ENCODE measurements around the gene LXN.

The LXN gene

GRCh38 chr3:158651192-158651591 lies 21.3 kb downstream of the LXN start:
- DNase-seq, result no peak
- H3K9me3 Mint-ChIP-seq, result no peaks in the 10 kb centered on the region
- no peak overlapping the region for H3K27ac Mint-ChIP-seq
- H3K4me3 Mint-ChIP-seq, result no peak overlapping the region
- no peaks in the 10 kb centered on the region for H3K27me3 Mint-ChIP-seq (ENCODE audit: low read depth, poor library complexity)
- H3K36me3 Mint-ChIP-seq (ENCODE audit: low read depth), result peaks cover 38% of the 10 kb centered on the region
- peaks cover 3% of the 10 kb centered on the region for H3K4me1 Mint-ChIP-seq
- TF ChIP-seq, protein P1, sequence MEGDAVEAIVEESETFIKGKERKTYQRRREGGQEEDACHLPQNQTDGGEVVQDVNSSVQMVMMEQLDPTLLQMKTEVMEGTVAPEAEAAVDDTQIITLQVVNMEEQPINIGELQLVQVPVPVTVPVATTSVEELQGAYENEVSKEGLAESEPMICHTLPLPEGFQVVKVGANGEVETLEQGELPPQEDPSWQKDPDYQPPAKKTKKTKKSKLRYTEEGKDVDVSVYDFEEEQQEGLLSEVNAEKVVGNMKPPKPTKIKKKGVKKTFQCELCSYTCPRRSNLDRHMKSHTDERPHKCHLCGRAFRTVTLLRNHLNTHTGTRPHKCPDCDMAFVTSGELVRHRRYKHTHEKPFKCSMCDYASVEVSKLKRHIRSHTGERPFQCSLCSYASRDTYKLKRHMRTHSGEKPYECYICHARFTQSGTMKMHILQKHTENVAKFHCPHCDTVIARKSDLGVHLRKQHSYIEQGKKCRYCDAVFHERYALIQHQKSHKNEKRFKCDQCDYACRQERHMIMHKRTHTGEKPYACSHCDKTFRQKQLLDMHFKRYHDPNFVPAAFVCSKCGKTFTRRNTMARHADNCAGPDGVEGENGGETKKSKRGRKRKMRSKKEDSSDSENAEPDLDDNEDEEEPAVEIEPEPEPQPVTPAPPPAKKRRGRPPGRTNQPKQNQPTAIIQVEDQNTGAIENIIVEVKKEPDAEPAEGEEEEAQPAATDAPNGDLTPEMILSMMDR (IDR thresholded peaks at IDR 0.05), result no peak

- H3K27ac Mint-ChIP-seq, result no peak overlapping the region
- no peaks in the 10 kb centered on the region for H3K27me3 Mint-ChIP-seq (ENCODE audit: low read depth, poor library complexity)
- H3K4me1 Mint-ChIP-seq, result peaks cover 17% of the 10 kb centered on the region
- DNase-seq, result no peak
- TF ChIP-seq, protein P1 (IDR thresholded peaks at IDR 0.05), result no peak
- H3K9me3 Mint-ChIP-seq, result no peaks in the 10 kb centered on the region
- peaks cover 34% of the 10 kb centered on the region for H3K36me3 Mint-ChIP-seq (ENCODE audit: low read depth)
- no peak overlapping the region for H3K4me3 Mint-ChIP-seq
Observed at GRCh38 chr3:158649791-158650190, 22.7 kb downstream of the LXN start.

- peaks cover 23% of the 10 kb centered on the region for H3K4me1 Mint-ChIP-seq
- TF ChIP-seq, protein P1 (IDR thresholded peaks at IDR 0.05), result peak; percentile 89
- peak within 1 kb of the TSS; percentile 97 for H3K4me3 Mint-ChIP-seq
- H3K9me3 Mint-ChIP-seq, result peaks cover 7% of the 10 kb centered on the region
- DNase-seq, result peak; percentile 84
- H3K27me3 Mint-ChIP-seq (ENCODE audit: low read depth, poor library complexity), result peaks cover 8% of the 10 kb centered on the region
- peak within 1 kb of the TSS; percentile 96 for H3K27ac Mint-ChIP-seq
- H3K36me3 Mint-ChIP-seq (ENCODE audit: low read depth), result peaks cover 22% of the 10 kb centered on the region
Observed at GRCh38 chr3:158644345-158644908, 28.0 kb downstream of the LXN start, which contains the start of gene GFM1. Gene GFM1, plus strand, starts transcription at chr3:158644527. Its CDS starts 108 bp downstream, at chr3:158644635.

DNA sequence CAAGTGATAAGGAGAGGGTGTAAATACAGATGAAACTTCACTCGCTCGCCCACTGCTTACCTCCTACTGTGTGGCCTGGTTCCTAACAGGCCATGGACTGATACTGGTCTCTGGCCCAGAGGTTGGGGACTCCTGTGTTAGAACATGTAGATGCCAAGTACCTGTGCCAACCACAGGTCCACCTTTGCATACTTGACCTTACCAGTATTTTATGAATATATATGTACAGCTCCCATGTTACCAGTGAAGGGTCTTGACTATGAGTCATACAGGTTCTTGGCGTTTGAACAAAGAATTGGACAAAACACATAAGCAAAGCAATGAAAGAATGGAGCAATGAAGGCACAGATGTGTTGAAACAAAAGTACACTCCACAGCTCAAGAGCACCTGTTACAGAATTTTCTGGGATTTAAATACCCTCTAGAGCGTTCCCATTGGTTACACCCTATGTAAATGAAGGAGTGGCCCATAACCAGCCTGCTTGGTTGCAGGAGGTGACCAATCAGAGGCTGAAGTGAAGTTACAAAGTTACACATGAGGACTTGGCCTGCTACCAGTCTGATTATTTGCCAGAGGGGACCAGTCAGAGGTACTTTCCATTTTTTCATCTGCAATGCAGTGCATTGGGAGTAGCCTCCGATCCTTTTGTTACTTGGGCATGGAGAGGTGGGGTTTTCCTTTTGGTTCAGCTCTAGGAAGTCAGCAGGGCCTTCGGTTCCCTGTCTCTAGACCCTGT lies 29.8 kb downstream of the LXN start:
- Mint-ChIP-seq H3K27ac (no peak overlapping the region), H3K27me3 (ENCODE audit: low read depth, poor library complexity) (peaks cover 8% of the 10 kb centered on the region), H3K4me1 (peaks cover 23% of the 10 kb centered on the region), H3K36me3 (ENCODE audit: low read depth) (peaks cover 12% of the 10 kb centered on the region), H3K9me3 (peaks cover 7% of the 10 kb centered on the region), H3K4me3 (no peak overlapping the region)
- no peak for DNase-seq
- TF ChIP-seq, protein P1 (IDR thresholded peaks at IDR 0.05), result no peak

DNA sequence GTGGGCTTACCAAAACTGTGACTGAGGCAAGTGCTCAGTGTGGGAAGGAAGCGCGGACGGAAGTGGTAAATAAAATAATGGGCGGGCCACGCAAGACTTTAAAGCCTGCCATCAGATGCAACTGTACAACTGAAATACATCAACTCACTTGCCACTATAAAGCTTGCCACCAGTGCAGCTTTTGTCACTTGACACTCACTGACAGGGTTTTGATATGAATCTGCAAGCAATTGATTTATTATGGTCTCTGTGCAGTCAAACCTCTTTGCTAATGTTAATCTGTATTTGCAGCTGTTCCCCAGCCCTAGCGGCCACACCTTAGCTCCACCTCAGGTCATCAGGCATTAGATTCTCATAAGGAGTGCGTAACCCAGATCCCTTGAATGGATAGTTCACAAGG lies 30.4 kb downstream of the LXN start:
- TF ChIP-seq, protein P1 (IDR thresholded peaks at IDR 0.05), result no peak
- H3K27me3 Mint-ChIP-seq (ENCODE audit: low read depth, poor library complexity), result peaks cover 8% of the 10 kb centered on the region
- no peak overlapping the region for H3K4me3 Mint-ChIP-seq
- peaks cover 7% of the 10 kb centered on the region for H3K36me3 Mint-ChIP-seq (ENCODE audit: low read depth)
- H3K4me1 Mint-ChIP-seq, result peaks cover 23% of the 10 kb centered on the region
- DNase-seq, result no peak
- no peak overlapping the region for H3K27ac Mint-ChIP-seq
- H3K9me3 Mint-ChIP-seq, result peaks cover 7% of the 10 kb centered on the region

All from nephron progenitor cell (in vitro differentiated cells).